HG03565 (cell line): ENCODE measurements around the gene PCNX2.
"Not testable (repeated sequence)": the region's sequence is repeated elsewhere in the genome, so short reads cannot be mapped to it uniquely, and the experiment has no call there.

Source experiments
- ATAC-seq: cut with Tn5 transposase; IDR thresholded peaks from one replicate; pipeline ENCODE4 v1.9.1; 2021; ENCODE audit warnings: mild to moderate bottlenecking, moderate library complexity; ENCODE audit not compliant: unreplicated experiment

The PCNX2 gene

GRCh38 chr1:233025567-233025966 lies 270.0 kb downstream of the PCNX2 start:
- no peak for ATAC-seq

- ATAC-seq, result no peak
Measured at GRCh38 chr1:233025157-233025556, 270.4 kb downstream of the PCNX2 start.

GRCh38 chr1:233024199-233024598 lies 271.3 kb downstream of the PCNX2 start:
- ATAC-seq, result no peak

- no peak for ATAC-seq
Measured at GRCh38 chr1:233022246-233022645, 273.3 kb downstream of the PCNX2 start.

GRCh38 chr1:233020426-233020825 lies 275.1 kb downstream of the PCNX2 start:
- no peak for ATAC-seq

GRCh38 chr1:233019778-233020325 lies 275.7 kb downstream of the PCNX2 start:
- ATAC-seq, result no peak

- no peak for ATAC-seq
Measured at GRCh38 chr1:233019083-233019482, 276.4 kb downstream of the PCNX2 start.

GRCh38 chr1:233016798-233017197 lies 278.7 kb downstream of the PCNX2 start:
- ATAC-seq, result no peak

- ATAC-seq, result no peak
Measured at GRCh38 chr1:233015965-233016364, 279.6 kb downstream of the PCNX2 start.

GRCh38 chr1:233012021-233012420 lies 283.5 kb downstream of the PCNX2 start:
- no peak for ATAC-seq

GRCh38 chr1:233010146-233010545 lies 285.4 kb downstream of the PCNX2 start:
- no peak for ATAC-seq

GRCh38 chr1:233006541-233006973 lies 289.0 kb downstream of the PCNX2 start:
- ATAC-seq, result no peak

GRCh38 chr1:233006108-233006507 lies 289.4 kb downstream of the PCNX2 start:
- ATAC-seq, result no peak

GRCh38 chr1:233005703-233006102 lies 289.8 kb downstream of the PCNX2 start:
- no peak for ATAC-seq

- ATAC-seq, result no peak
Measured at GRCh38 chr1:233005156-233005555, 290.4 kb downstream of the PCNX2 start.

- ATAC-seq, result no peak
Measured at GRCh38 chr1:233004451-233004850, 291.1 kb downstream of the PCNX2 start.

- not testable (repeated sequence) for ATAC-seq
Measured at GRCh38 chr1:233003638-233004037, 291.9 kb downstream of the PCNX2 start.

GRCh38 chr1:232999956-233000625 lies 295.4 kb downstream of the PCNX2 start:
- ATAC-seq, result no peak

- ATAC-seq, result no peak
Measured at GRCh38 chr1:232998646-232999045, 296.9 kb downstream of the PCNX2 start.

- ATAC-seq, result no peak
Measured at GRCh38 chr1:232998138-232998537, 297.4 kb downstream of the PCNX2 start.

- no peak for ATAC-seq
Measured at GRCh38 chr1:232996143-232996542, 299.4 kb downstream of the PCNX2 start.

GRCh38 chr1:232995189-232995588 lies 300.3 kb downstream of the PCNX2 start:
- ATAC-seq, result no peak

GRCh38 chr1:232993555-232993954 lies 302.0 kb downstream of the PCNX2 start:
- no peak for ATAC-seq
